LNCAP (cell line): ENCODE results near the gene CDA.

Source experiments
- TF ChIP-seq, protein P1 (sequence below): fragments of 450-650 bp; IDR thresholded peaks from 2 replicates; pipeline ENCODE4 v1.5.1; 2017; ENCODE audit warnings: mild to moderate bottlenecking

CDA gene

DNA sequence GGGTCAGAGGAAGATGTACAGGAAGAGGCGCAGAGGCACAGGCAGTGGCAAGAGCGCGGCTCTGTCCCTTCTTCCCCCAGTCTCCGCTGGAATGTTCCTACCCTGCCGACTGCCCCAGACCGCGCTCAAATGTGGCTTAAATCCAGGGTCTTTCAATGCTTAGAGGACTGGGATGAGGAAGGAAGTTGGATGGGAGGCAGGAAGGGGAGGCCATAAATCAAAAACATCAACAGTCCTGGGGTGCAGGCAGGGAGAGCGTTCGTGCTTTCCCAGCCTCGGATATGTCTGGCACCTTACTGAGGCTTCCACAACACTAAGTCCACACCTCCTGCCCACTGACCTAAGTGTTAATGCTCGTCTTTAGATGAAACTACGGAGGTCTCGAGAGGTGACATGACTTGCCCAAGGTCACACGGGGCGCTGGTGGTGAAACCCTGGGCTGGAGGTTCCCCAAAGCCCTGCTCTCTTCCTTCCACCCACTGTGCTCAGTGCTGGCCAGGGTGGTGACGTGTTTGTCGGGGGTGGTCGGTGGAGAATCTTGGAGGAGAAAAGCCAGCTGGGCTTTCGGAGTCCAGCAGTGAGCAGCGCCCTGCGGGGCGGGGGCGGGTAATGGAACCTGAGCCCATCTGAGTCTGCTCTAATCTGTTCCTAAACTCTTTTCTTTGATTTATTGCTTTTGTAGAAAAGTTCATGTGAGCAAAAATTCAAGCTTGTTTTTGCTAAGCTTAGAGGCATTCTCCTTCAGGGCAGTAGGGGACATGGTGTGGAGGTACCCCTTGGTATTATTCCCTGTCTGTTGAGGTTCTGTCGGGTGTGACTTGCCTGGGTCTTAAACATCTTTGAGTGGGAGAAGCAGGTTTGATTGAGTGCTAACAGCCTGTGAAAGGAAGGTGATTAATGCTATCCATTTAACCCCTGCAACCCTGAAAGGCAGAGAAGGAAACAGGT, 708 bp downstream of the CDA start:
- TF ChIP-seq, protein P1, sequence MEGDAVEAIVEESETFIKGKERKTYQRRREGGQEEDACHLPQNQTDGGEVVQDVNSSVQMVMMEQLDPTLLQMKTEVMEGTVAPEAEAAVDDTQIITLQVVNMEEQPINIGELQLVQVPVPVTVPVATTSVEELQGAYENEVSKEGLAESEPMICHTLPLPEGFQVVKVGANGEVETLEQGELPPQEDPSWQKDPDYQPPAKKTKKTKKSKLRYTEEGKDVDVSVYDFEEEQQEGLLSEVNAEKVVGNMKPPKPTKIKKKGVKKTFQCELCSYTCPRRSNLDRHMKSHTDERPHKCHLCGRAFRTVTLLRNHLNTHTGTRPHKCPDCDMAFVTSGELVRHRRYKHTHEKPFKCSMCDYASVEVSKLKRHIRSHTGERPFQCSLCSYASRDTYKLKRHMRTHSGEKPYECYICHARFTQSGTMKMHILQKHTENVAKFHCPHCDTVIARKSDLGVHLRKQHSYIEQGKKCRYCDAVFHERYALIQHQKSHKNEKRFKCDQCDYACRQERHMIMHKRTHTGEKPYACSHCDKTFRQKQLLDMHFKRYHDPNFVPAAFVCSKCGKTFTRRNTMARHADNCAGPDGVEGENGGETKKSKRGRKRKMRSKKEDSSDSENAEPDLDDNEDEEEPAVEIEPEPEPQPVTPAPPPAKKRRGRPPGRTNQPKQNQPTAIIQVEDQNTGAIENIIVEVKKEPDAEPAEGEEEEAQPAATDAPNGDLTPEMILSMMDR, result no peak

DNA sequence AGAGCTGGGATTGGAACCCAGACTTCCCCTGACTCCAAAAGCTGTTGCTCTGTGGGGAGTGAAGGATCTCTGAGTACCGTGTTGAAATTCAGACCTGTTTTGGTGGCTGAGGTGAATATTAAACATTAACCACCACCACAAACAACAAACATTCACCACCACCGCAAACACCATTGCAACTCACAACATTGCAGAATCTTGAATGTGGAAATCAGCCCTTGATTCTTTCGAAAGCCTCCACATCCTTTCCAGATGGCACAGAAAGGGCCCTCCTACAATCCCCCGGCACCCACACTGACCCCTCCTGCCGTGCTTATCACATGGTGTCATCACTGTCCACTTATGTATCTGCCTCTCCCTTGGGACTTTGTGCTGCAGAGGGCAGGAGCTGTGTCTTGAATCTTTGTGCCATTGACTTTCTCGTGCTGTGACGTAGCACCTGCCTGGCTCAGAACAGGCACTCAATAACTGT, 1.4 kb downstream of the CDA start:
- TF ChIP-seq, protein P1, result no peak

DNA sequence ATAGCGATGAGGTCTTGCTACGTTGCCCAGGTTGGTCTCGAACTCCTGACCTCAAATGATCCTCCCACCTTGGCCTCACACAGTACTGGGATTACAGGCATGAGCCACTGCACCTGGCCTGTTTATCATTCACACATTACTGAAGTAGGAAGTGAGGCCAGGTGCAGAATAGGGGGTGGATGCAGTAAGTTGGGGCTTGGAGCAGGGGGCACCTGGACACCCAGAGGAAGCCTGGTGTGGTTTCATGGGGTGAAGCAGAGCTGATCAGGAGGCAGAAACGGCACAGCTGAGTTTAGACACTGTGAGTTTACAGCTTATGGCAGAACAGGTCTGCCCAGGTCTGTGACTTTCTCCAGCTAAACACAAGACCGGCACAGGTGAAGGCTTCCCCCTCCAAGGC, 4.9 kb downstream of the CDA start:
- TF ChIP-seq, protein P1, result no peak

DNA sequence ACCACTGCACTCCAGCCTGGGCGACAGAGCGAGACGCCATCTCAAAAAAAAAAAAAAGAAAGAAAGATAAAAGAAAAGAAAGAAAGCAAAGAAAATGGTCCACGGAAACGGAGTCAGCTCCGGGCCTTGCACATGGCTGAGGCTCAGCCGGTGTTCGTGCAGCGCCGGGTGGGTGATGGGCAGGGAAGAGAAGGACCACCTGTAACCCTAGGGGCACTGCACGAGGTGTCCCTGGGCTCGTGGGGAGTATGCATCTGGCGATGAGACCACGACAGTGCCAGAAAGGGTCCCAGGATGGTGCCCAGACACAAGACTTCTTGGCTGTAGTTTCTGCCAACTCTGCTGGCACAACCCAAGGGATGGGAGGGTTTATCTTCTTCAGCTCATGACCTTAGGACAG, 5.8 kb downstream of the CDA start:
- TF ChIP-seq, protein P1, result no peak

DNA sequence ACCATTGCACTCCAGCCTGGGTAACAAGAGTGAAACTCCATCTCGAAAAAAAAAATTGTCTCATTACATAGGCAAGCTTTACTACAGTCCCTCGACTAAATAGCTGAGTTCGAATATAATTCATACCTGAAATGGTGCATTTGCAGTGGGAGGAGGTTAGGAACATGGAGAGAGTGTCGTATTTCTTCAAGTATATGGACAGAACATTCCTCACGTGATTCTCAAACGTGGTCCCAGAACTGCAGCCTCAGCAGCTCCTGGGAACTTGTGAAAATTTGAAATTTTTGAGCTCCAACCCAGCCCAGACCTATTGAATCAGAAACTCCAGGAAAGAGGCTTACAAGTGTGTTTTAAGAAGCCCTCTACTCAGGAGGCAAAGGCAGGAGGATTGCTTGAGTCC, 7.2 kb downstream of the CDA start:
- TF ChIP-seq, protein P1, result no peak

DNA sequence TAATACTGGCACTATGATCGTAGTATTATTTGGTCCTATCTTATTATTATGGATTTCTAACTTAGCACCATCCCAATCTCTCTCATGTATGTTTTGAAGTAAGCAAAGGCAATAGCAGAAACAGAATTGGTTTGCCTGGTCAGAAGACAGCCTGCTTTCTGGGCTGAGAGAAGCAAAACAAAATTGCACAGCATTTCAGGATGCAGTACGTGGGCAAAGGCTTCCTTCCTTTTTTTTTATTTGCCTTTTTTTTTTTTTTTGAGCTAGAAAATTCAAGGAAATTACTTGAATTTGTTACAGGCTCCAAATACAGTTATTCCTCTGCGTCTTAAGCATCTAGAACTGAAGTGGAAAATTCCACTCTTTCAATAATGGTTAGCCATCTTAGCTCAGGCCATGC, 8.8 kb downstream of the CDA start:
- TF ChIP-seq, protein P1, result no peak

DNA sequence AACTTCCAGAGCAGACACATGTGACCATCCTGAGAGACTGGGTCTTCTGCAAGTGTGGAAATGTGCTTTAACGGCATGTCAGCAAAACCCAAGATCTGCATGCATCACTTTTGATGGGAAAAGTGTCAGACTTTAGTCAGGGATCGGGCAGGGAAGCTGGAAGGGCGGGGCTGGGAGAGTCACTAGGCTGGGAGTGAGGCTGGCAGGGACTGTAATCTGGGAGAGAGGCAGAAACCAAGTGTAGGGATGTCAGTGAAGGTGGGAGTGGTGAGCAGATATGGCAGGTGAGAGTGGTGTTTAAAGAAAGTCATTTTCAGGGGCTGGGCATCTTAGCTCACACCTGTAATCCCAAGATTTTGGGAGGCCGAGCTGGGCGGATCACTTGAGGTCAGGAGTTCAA, 11.3 kb downstream of the CDA start:
- TF ChIP-seq, protein P1, result no peak
